BE2C (cell line): Measurements from ENCODE around the gene FBXL12.

Experiments
- DNase-seq: peaks from one replicate; pipeline ENCODE4 v3.0.0-alpha.2; 2020
- H3K27me3 ChIP-seq: fragments of 250-450 bp; sonication (Bioruptor Pico); 2 replicates; pipeline ENCODE4 v1.5.1; 2020; ENCODE audit warnings: mild to moderate bottlenecking
- H3K36me3 ChIP-seq: fragments of 250-450 bp; sonication (Bioruptor Pico); 2 replicates; pipeline ENCODE4 v1.5.1; 2020; ENCODE audit warnings: mild to moderate bottlenecking
- H3K4me1 ChIP-seq: fragments of 250-450 bp; sonication (Bioruptor Pico); 2 replicates; pipeline ENCODE4 v1.5.1; 2020
- H3K4me3 ChIP-seq: 2 replicates; pipeline ENCODE4 v1.5.1; 2011; ENCODE audit warnings: low read depth, low read length
- H3K9me3 ChIP-seq: fragments of 250-450 bp; sonication (Bioruptor Pico); 2 replicates; pipeline ENCODE4 v1.5.1; 2020
- TF ChIP-seq, protein P1 (sequence below): IDR thresholded peaks from 2 replicates; pipeline ENCODE4 v1.5.1; 2012; ENCODE audit warnings: mild to moderate bottlenecking, low read depth, low read length

FBXL12 gene

DNA sequence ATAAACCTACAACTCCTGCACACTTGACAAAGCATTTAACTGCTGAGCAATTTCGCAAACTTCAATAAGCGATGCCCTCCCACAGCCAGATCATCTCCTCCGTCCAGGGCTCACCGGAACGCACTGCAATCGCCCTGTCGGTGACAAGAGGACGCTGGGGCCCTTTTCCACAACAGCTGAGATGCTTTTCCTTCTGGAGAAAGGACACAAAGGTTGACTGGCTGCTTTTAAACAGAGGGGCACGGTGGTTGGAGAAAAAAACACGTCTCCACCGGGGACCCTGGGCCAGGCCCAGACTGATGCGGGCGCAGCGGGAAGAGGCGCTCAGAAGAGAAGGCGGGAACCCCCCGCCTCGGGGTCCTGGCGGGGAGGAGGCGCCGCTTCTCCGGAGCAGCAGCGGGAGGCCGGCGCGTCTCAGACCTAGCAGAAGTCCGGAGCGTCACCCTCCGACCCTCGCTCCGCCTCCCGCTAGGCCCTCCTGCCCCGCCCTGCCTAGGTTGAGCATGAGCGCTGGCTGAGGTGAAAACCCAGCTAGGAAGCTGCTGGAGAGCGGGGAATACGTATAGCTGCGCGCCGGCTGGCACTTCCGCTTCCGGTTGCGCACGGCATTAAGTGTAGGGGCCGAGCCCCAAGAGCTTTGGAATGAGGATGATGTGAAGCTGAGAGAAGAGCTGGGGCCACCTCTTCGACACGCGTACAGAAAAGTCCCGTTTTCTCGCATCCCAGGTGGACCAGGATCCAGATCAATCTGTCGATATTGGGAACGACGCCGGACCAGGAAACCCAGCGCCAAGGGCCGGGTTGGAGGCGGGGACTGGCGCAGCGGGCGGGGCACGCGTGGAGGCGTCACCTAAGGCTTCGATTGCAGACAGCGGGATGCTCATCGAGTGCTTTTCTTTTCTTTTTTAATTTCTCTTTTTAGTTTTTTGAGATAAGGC is 50.4 kb downstream of the FBXL12 start, which contains the start of gene ZNF846:
Gene ZNF846 (minus strand): TSS at position 564 of the 938 bp plus-strand sequence. CDS start 3,788 bp downstream, outside the sequence.
- H3K4me1 ChIP-seq = no peaks in the 10 kb centered on the region
- no peaks in the 10 kb centered on the region for H3K36me3 ChIP-seq
- DNase-seq = peak; percentile 96
- no peaks in the 10 kb centered on the region for H3K27me3 ChIP-seq
- peak within 1 kb of the TSS; percentile 77 for H3K4me3 ChIP-seq
- TF ChIP-seq, protein P1, sequence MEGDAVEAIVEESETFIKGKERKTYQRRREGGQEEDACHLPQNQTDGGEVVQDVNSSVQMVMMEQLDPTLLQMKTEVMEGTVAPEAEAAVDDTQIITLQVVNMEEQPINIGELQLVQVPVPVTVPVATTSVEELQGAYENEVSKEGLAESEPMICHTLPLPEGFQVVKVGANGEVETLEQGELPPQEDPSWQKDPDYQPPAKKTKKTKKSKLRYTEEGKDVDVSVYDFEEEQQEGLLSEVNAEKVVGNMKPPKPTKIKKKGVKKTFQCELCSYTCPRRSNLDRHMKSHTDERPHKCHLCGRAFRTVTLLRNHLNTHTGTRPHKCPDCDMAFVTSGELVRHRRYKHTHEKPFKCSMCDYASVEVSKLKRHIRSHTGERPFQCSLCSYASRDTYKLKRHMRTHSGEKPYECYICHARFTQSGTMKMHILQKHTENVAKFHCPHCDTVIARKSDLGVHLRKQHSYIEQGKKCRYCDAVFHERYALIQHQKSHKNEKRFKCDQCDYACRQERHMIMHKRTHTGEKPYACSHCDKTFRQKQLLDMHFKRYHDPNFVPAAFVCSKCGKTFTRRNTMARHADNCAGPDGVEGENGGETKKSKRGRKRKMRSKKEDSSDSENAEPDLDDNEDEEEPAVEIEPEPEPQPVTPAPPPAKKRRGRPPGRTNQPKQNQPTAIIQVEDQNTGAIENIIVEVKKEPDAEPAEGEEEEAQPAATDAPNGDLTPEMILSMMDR = no peak
- H3K9me3 ChIP-seq = no peaks in the 10 kb centered on the region
